Activated T-cell treated with anti-CD3 and anti-CD28 coated beads for 24 hours (primary cell): ENCODE measurements around the gene CHRNA5.
"Not testable (repeated sequence)": the region's sequence is repeated elsewhere in the genome, so short reads cannot be mapped to it uniquely, and the experiment has no call there.

Experiments
- DNase-seq: peaks from one replicate; pipeline ENCODE4 v3.0.0-alpha.2; 2020; ENCODE audit warnings: low read depth

The CHRNA5 gene

GRCh38 chr15:78565097-78565950 lies at the start of gene CHRNA5:
CHRNA5 (plus strand) TSS chr15:78565520; CDS start chr15:78565720, 200 bp downstream.
- peak; percentile 74 for DNase-seq

GRCh38 chr15:78520035-78520434 lies 45.3 kb upstream of the CHRNA5 start:
- DNase-seq = not testable (repeated sequence)

GRCh38 chr15:78524230-78524629 lies 41.1 kb upstream of the CHRNA5 start:
- DNase-seq = no peak

- DNase-seq = no peak
Measured at GRCh38 chr15:78527325-78527724, 38.0 kb upstream of the CHRNA5 start.

- DNase-seq = no peak
Measured at GRCh38 chr15:78533331-78533730, 32.0 kb upstream of the CHRNA5 start.

GRCh38 chr15:78536134-78536533 lies 29.2 kb upstream of the CHRNA5 start:
- DNase-seq = no peak

DNA sequence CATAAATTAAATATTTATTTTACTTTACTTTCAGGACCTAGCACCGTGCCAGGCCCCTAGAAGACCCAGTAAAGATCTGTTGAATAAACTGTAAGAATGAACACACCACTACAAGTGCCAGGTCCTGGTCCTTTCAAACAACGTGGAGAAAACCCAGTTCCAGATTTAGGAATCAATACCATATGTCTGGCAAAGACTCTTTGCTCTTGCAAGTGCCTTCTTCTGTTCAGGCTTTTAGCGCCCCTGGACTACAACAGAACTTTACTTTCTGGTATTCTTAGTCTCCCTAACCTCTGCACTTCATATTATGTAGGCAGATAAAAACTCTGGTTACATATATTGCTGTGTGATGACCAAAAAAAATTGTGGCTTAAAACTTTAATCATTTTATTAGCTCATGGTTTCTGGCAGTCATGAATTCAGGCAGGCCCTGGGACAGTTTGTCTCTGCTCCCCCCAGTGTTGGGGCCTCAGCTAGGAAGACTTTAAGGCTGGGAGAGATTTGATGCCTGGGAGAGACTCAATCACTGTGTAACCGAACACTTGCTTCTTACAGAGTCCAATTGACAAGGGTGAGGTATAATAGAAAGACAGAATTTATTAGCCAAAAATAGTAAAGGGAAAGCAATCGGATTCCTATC lies 27.9 kb upstream of the CHRNA5 start:
- DNase-seq = no peak

DNA sequence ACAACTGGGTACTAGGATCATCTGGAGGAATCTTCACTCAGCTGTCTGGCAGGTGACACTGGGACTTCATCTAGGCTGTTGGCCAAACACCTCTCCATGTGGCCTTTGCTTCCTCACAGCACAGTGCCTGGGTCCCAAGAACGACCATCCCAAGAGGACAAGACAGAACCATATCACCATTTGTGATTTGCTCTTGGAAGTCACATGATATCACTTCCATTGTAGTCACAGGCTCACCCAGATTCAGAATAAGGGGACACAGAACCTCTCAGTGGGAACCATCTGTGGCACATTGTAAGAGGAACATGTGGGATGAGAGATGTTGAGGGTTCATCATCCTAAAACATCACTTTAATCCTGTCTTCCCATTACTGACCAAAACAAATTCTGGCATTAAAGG lies 27.0 kb upstream of the CHRNA5 start:
- DNase-seq = no peak

DNA sequence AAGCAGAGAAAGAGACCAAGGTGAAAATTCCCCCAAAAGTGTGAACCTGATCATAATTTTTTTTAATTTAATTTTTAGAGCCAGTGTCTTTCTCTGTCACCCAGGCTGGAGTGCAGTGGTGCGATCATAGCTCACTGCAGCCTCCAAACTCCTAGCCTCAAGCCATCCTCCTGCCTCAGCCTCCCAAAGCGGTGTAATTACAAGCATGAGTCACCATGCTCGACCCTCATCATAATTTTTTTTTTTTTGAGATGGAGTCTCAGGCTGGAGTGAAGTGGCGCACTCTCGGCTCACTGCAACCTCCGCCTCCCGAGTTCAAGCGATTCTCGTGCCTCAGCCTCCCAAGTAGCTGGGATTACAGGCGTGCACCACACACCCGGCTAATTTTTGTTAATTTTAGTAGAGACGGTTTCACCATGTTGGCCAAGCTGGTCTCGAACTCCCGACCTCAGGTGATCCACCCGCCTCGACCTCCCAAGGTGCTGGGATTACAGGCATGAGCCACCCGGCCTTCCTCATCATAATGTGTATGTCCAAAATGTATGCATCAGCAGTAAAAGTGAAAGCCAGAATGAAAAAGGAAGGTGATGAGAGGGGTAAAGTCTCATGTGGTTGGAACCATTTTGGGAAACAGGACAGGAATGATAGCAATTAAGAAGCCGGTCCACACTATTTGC lies 25.7 kb upstream of the CHRNA5 start:
- DNase-seq = not testable (repeated sequence)

DNA sequence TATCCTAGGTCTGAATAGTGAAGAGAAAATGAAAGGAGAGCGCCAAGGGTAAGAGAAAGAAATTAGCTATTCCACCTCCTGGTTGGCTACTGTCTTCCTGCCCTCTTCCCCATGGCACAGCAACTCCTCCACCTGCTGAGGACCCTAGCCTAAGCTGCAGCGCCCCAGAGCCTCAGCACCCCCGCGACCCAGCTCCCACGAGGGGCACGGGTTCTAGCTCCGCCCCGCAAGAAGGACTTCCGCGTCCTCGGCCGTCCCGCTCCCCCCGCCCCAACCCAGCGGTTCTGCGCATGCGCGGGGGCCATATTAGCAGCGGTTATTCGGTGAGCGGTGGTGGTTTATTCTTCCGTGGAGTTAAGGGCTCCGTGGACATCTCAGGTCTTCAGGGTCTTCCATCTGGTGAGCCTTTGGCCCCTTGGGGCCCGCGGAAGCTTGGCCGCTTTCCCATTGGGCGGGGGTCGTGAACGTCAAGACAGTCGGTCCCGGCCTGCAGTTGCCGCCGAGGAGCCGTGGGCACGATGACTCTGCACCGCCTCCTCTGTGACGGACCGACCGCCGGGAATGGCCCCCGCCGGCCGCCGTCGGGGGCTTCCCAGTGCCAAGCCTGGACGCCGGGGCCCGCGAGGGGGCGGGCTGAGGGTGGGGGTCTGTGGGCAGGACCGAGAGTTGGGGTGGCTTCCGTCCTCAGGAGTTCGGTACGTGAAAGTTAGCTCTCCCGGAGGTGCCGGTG lies 25.0 kb upstream of the CHRNA5 start, which contains the start of gene PSMA4:
TSS of gene PSMA4 (plus strand) at position 304 of the 730 bp plus-strand sequence. CDS start 1,484 bp downstream, outside the sequence.
- peak; percentile 94 for DNase-seq

DNA sequence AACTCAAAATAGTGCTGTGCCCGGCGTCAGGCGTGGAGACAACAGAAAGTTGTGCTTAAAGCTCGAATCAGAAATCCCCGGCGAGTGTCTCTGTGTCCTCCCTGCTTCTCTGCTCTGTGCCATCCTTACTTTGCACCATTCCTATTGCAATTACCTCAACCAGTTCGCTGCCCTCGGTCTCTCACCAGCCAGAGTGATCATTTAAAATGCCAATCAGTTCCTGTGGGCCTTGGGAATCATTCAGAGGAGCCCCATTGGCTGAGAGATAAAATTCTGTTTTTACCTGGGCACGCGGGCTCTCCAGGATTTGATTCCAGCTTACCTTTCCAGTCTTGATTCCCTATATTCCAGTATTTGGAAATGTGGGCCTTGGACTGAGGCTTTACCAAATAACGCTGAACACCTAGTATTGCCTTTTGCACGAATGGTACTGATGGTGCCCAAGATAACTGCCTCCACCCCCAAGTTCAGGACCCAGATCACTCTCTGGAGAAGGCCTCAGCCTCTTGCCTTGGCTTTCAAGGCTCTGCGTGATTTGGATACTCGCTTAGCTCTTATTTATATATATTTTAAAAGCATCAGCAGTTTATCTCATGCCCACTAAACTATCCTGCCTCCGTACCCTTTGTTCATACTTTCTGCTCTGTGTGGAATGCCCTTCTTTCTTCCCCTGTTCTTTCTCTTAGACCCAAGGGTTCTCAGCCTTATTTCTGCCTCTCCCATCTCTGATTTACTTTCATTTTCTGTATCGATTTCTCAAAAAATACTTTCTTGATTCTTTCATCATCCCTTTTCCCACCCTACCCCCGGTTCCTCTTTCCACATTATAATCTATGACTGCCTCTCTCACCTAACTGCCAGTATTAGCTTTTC lies 24.2 kb upstream of the CHRNA5 start:
- peak; percentile 10 for DNase-seq

DNA sequence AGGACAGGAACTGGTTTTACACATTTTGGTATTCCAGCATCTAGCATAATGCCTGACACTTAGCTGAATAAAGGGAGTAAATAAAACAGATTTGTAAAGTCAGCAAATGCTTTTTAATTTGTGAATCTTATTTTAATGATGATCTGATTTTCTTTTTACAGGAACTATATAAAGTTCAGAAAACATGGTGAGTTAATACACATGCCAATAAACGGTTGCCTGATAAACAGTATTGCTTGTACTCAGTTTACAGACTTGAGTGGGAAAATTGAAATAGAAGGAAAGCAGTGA lies 23.6 kb upstream of the CHRNA5 start:
- no peak for DNase-seq

DNA sequence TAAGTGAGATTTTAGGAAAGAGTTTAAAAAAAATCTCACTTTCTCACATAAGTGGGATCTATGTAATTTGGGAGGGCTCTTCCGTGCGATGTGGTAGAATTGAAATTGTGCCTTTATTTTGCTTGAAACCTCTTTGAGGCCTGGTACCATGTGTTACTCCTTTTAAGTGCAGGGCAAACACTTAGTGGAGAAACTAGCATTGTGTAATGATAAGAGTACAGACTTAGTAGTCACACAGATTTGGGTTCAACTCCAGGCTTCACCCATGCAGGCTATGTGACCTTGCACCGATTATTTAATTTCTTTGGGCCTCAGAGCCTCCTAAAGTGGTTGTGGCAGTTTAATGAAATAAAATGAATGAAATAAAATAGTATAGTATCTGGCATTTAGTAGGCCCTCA lies 22.7 kb upstream of the CHRNA5 start:
- DNase-seq = no peak

DNA sequence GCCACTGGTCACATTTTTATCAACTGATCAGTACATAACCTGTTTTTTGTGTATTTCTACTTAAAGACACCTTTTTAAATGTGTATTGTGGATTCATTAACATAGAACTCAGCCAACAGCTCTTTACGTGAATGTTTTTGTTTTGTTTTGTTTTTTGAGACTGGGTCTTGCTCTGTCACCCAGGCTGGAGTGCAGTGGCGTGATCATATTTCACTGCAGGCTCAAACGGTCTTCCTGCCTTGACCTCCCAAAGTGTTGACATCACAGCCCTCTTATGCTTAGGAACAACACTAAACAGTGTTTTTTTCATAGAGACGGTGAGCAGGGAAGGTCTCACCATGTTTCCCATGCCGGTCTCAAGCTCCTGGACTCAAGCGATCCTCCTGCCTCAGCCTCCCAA lies 15.1 kb upstream of the CHRNA5 start:
- no peak for DNase-seq

DNA sequence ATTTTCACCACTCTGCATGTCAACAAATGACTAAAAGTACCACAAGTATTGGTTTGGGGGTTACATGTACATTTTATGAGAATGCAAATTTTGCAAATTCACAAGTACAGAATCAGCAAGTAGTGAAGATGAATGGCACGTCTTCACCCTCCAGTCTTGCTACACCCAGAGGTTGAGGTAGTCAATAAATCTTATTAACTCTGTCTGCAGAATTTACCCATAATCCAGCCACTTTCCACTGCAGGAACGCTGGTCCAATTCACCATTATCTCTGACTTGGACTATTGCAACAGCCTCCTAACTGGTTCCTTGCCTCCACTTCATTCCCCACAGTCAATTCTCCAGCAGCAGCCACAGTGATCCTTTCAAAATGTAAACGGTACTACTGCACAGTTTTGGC lies 14.5 kb upstream of the CHRNA5 start:
- DNase-seq = no peak

DNA sequence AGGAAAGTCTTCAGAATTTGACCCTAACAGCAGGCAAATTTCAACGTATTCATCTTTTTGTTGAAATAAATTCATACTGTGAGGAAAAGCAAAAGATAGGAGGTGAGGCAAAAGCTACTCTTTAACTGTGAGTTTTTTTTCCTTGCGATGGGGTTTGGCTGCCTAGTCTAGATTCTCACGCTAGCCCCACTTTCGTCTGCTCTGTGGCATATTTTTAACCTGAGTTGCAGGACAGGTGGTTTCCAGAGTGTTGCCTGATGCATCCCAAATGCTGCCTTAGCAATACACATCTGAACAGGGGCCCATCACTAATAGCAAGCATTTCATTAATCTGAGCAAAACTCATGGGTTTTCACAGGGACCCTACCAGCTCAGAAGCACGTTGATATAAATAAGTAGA lies 13.4 kb upstream of the CHRNA5 start:
- no peak for DNase-seq

- DNase-seq = no peak
Measured at GRCh38 chr15:78552597-78552996, 12.7 kb upstream of the CHRNA5 start.

- DNase-seq = not testable (repeated sequence)
Measured at GRCh38 chr15:78560201-78560600, 5.1 kb upstream of the CHRNA5 start.

DNA sequence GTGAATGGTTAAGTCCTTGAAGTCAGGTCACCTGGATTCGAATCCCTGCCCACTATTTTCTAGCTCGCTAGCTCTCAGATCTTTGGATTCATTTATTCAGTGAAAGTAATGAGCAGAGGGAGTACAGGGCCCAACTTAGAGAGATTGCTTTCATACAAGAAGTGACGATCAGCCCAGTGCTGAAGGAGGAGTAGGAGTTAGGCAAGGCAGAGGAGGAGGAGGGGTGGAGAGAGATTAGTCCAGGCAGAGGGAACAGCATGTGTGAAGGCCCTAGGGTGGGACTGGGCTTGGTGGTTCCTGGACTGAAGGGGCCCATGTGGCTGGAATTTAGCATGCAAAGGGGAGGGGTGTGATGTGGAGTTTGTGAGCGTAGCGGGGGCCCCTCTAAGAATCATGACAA lies 3.8 kb upstream of the CHRNA5 start:
- no peak for DNase-seq

DNA sequence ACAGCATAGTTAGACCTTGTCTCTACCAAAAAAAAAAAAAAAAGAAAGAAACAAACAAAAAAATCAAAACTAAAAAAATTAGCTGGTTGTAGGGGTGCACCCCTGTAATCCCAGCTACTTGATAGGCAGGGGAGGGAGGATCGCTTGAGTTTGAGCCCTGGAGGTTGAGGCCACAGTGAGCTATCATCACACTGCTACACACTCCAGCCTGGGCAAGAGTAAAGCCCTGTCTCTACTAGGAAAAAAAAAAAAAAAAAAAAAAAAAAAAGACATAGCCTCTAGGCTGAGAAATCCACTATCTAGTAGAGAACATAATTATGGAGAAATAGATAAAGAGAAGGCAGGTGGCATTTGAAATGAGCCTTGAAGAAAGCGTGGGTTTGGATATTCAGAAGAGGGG lies 2.2 kb upstream of the CHRNA5 start:
- DNase-seq = no peak

DNA sequence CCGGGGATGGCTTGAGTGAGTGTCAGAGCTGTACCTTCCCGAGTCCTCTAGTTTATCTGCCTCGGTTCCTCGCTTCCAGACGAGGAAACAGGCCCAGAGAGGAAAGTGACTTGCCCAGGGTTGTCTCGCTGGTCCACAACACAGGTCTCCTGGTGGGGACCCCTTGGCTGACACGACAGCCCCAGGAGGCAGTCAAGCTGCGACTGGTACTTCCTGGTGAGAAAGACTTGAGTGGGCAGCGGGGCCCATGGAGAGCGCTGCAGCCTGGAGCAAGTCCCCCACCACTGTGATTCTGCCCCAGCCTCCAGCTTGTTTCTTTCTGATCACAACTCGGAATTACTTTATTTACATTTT lies 600 bp upstream of the CHRNA5 start:
- DNase-seq = no peak
